Measurements from ENCODE around the gene TMEM266.

- TF ChIP-seq CTCF (IDR thresholded peaks at IDR 0.05) (no peak), POLR2AphosphoS5 (IDR thresholded peaks at IDR 0.05) (no peak)
Measured at GRCh38 chr15:76208084-76208785, 148.4 kb downstream of the TMEM266 start.
